KOPT-K1 (cell line): Measurements from ENCODE around the gene DCAF17.
A peak's percentile ranks its signal among the peaks of the same experiment; 100 is the strongest.
"Not testable (repeated sequence)": the region's sequence is repeated elsewhere in the genome, so short reads cannot be mapped to it uniquely, and the experiment has no call there.

Source experiments
- H3K27ac ChIP-seq: fragments of 200-600 bp; sonication (generic); 2 replicates; pipeline ENCODE4 v1.5.1; 2016; ENCODE audit warnings: antibody characterized with exemption, mild to moderate bottlenecking, low read depth, low read length; ENCODE audit not compliant: poor library complexity, severe bottlenecking
- H3K36me3 ChIP-seq: fragments of 200-600 bp; sonication (generic); 2 replicates; pipeline ENCODE4 v1.5.1; 2017; ENCODE audit warnings: antibody characterized with exemption, mild to moderate bottlenecking, low read length, moderate library complexity; ENCODE audit not compliant: insufficient read depth
- H3K9me3 ChIP-seq: fragments of 200-600 bp; sonication (generic); 2 replicates; pipeline ENCODE4 v1.5.1; 2017; ENCODE audit warnings: antibody characterized with exemption, low read length, mild to moderate bottlenecking; ENCODE audit not compliant: insufficient read depth, poor library complexity, severe bottlenecking

The DCAF17 gene

DNA sequence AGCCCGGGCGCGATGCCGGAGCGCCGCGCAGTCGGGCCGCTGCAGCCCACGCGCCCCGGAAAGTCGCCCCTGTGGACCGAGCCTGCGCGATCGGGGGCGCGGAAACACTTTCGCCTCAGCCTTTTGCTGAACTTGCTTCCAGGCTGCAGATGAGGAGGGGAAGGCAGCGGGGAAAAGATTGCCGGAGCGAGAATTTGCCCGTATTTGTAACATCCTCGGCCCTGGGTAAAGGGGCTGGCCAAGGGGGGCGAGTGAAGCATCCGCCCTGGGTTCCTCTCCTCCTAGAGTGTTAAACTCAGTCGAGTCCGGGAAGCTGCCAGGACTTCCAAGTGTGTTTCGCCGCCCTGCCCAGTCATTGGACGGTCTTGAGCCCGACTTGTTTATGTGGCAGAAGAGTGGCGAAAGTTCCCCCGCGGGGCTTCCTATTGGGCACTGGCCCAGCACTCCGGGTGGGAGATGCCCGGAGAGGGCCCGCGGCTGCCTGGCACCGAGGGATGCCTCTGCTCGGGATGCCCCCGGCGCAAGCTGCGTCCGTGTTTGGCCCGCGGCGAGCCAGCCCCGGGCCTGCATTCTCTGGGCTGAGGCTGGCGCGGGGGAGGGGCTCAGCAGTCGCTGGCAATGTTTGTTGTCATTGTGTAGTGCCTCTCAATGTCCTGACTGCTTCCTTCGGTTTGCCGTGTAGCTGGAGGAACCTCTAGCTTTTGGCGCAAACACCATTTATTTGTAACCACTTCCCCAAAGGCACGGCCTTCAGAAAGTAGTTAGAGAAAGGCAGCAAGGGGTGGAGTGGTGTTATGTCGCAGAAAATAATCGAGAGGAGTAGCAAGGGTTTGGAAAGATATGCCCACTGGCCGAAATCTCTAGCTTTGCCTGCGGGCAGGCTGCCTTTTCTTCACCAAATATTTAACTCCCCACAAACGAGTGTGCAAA lies 89.3 kb downstream of the DCAF17 start:
- H3K36me3 ChIP-seq, result no peaks in the 10 kb centered on the region
- H3K27ac ChIP-seq, result peak overlapping the region; percentile 73
- no peaks in the 10 kb centered on the region for H3K9me3 ChIP-seq

DNA sequence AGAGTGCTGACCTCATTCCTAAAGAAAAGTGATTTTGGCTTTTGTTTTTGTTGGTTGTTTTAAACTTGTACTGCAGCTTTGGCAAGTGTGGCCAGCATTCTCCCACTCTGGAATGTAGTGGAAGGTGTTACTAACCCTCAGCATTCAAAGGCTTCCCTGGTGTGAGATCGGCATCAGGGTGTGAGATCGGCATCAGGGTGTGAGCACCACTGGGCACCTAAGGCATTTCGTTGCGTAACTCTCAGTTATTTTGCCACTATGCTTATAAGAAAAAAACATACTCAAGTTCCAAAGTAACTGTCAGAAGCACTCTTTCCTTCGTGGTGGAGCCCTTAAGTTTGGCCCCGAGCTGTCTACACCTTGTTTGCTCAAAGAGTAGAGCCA lies 90.0 kb downstream of the DCAF17 start:
- Histone ChIP-seq H3K9me3 (no peaks in the 10 kb centered on the region), H3K36me3 (no peaks in the 10 kb centered on the region), H3K27ac (no peak overlapping the region)

DNA sequence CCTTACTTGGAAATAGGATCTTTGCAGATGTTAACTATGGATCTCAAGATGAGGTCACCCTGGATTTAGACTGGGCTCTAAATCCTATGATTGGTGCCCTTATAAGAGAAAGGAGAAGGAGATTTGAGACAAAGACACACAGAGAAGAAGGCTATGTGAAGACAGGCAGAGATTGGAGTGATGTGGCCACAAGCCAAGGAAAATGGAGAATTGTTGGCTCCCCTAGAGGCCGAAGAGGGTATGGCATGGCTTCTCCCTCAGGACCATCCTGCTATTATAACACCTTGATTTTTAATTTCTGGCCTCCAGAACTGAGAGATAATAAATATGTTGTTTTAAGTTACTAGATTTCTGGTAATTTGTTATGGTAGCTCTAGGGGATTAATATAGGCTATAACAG lies 95.9 kb downstream of the DCAF17 start:
- Histone ChIP-seq H3K36me3 (no peaks in the 10 kb centered on the region), H3K27ac (no peak overlapping the region), H3K9me3 (peaks cover 5% of the 10 kb centered on the region)

DNA sequence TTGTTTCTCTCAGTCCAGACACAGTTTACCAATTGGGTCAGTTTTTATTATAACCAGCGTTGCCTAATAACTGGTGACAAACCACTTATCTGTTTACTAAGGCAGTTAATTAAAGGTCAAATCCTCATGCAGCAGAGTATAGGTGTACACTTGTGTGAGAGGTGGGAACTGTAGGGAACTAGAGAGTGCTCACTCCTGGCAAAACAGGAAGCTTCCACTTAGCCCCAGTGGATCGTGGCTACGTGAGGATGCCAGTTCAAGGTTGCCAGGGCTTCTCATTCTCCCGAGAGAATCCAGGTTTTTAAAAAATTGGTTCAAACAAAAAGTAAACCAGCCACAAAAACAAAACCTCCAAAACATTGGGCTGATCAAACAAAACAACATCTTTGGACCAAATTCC lies 96.4 kb downstream of the DCAF17 start:
- Histone ChIP-seq H3K36me3 (no peaks in the 10 kb centered on the region), H3K27ac (no peak overlapping the region), H3K9me3 (peaks cover 5% of the 10 kb centered on the region)

DNA sequence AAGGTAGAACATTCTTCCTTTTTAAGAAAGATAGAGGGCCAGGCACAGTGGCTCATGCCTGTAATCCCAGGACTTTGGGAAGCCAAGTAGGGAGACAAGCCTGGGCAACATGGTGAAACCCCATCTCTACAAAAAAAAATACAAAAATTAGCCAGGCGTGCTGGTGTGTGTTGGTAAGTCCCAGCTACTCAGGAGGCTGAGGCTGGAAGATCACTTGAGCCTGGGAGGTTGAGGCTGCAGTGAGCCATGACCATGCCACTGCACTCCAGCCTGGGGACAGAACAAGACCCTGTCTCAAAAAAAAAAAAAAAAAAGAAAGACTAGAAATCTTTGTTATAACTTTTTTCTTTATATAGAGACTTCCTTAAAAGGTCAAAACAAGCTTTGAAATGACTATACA lies 96.8 kb downstream of the DCAF17 start:
- not testable (repeated sequence) for H3K9me3 ChIP-seq, H3K36me3 ChIP-seq, H3K27ac ChIP-seq

DNA sequence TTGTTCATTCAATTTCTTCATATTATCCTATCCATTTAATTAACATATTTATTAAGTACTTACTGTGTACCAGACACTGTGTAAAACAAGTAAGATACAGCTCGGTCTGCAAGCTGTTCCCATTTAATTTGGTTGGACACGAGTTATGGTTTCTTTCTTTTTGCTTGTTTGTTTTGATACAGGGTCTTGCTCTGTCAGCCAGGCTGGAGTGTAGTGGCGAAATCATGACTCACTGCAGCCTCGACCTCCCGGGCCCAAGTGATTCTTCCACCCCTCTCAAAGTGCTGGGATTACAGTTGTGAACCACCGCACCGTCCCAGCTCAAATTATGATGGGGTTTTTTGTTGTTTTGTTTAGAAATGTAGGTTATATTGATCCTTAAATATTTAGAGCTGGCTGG lies 97.3 kb downstream of the DCAF17 start:
- H3K9me3 ChIP-seq, result peaks cover 5% of the 10 kb centered on the region
- no peaks in the 10 kb centered on the region for H3K36me3 ChIP-seq
- no peak overlapping the region for H3K27ac ChIP-seq

DNA sequence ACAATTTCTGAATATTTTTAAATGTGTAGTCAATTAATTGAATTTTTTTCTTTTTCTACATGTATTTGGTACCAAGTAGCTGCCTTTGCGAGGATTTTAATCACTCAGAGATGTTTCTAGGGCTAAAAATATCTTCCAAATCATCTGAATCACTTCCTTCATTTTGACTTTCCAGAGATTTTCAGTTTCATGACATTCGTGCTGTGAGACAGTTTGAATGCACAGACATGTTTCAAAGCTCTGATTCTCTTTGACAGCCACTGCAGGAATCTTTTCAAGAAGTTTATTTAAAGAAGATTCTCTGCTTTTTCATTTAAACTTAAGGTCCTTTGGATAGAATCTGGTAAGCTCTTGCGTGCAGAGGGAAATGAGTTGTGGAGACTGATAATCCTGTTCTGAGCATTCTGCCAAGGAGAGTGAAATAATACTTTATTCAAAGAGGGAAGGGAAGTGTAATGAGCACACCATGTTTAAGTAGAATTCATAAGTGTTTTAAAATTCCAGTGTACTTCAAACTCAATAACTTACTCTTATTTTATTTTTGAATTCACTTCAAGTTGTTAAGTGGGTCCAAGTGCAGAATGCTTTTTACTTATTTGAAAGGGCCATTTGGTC lies 97.9 kb downstream of the DCAF17 start:
- peaks cover 5% of the 10 kb centered on the region for H3K9me3 ChIP-seq
- H3K36me3 ChIP-seq, result no peaks in the 10 kb centered on the region
- H3K27ac ChIP-seq, result no peak overlapping the region

DNA sequence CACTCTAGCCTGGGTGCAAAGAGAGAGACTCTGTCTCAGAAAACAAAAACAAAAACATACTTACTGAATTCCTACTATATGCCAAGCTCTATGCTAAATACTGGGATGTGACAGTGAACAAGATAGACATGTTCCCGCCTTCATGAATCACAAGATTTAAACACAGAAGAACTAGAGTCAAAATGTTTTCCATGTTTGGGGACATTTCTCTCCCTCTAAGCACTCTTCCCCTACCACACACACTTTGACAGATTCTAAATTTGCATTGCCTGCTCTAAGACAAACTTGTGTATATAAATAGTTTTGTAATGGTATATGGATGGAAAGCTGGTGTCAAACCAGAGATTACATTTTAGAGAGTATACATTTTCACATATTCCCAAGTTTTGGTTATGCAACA lies 99.3 kb downstream of the DCAF17 start:
- peaks cover 5% of the 10 kb centered on the region for H3K9me3 ChIP-seq
- H3K36me3 ChIP-seq, result no peaks in the 10 kb centered on the region
- no peak overlapping the region for H3K27ac ChIP-seq
